Measurements from ENCODE around the gene DDAH2.
A peak's percentile ranks its signal among the peaks of the same experiment; 100 is the strongest.
"Not testable (repeated sequence)": the region's sequence is repeated elsewhere in the genome, so short reads cannot be mapped to it uniquely, and the experiment has no call there.

The DDAH2 gene

DNA sequence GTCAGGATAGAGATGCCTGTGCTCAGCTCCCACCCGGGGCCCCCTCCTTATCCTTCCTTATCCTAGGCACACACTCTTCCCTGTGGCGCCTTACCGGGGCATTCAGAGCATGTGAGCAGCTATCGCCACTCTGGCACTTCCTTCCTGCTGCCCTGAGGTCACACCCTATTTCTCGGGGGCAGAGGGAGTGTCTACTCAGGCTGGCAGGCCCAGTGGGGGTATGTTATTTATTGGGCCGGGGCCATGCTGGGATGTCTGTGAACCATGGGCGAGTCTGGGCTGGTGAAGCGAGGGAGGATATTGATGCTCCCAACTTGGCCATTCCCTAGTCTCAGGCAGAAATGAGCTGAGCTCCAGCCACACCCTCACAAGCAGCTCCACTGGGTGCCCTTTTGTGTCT lies 17.9 kb downstream of the DDAH2 start:
- DNase-seq: no peak

DNA sequence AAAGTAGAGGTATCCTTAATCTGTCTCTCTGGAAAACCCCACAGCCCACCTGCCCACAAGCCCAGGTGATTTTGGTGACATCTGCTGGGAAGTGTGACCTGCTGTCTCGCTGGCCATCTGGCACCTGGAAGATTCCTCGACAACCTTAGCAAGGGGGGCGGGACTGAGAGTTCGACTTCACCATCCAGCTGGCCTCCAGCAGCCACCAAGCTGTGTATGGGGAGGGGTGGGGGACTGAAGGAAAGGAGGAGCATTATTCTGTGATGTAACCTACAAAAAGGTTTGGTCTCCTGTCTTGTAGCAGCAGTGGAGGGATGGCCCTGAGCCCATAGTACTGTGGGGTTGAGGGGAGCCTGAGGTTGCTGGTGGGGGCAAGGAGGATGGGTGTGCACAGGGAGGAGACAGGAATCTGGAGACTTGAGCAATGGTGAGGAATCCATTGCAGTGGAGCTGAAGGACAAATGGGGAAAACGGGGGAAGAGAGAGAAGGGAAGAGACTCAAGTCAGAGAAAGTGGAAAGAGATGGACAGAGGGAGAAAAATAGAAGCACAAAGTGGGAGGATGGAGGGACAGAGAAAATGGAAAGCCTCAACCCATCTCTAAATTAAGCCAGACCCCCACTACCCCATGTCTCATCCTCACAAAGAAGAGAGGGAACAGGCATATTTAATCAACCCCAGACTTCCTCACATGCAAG lies 18.4 kb downstream of the DDAH2 start:
- DNase-seq: no peak

DNA sequence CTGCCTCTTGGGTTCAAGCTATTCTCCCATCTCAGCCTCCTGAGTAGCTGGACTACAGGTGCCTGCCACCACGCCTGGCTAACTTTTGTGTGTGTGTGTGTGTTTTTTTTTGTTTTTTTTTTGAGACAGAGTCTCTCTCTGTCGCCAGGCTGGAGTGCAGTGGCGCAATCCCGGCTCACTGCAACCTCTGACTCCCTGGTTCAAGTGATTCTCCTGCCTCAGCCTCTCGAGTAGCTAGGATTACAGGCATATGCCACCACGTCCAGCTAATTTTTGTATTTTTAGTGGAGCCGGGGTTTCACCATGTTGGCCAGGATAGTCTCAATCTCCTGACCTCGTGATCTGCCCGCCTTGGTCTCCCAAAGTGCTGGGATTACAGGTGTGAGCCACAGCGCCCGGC lies 19.9 kb downstream of the DDAH2 start:
- not testable (repeated sequence) for DNase-seq

DNA sequence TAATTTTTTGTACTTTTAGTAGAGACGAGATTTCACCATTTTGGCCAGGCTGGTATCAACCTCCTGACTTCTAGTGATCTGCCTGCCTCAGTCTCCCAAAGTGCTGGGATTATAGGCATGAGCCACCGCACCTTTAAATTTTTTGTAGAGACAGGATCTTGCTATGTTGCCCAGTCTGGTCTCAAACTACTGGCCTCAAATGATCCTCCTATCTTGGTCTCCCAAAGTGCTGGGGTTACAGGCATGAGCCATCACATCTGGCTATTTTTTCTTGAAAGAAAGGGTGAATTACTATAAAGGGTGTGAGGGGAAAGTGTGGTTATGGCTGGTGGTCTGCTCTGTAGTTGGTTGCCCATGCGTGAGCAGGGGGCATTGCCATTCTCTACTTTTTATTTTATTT lies 20.9 kb downstream of the DDAH2 start:
- no peak for DNase-seq

DNA sequence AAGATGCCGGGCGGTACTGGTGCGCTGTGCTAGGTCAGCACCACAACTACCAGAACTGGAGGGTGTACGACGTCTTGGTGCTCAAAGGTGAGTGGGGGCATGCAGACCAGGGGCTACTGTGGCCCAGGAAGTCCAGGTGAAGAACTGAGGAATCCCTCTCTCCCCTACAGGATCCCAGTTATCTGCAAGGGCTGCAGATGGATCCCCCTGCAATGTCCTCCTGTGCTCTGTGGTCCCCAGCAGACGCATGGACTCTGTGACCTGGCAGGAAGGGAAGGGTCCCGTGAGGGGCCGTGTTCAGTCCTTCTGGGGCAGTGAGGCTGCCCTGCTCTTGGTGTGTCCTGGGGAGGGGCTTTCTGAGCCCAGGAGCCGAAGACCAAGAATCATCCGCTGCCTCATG lies 21.4 kb downstream of the DDAH2 start:
- DNase-seq: no peak

DNA sequence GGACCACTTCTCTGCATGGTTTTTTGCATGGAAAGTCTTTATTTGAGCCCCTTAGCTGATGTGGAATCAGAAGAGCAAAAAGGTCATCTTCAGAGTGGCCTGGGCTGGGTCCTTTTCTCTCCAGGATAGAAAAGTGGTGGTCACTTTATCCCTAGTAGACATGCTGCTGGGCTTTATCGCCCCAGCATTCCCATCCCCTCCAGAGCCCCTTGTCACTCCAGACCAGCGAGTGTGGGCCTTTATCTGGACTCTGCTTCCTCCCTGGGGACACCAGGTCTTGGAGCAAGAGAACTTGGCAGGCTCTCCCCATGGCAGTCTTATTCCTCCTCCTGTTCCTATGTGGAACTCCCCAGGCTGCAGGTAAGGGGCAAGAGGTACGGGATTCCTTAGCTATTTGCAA lies 22.5 kb downstream of the DDAH2 start, which contains the start of gene LY6G6F:
TSS of gene LY6G6F (plus strand) at position 268 of the 400 bp plus-strand sequence. CDS start at position 309, 41 bp downstream.
- no peak for DNase-seq

DNA sequence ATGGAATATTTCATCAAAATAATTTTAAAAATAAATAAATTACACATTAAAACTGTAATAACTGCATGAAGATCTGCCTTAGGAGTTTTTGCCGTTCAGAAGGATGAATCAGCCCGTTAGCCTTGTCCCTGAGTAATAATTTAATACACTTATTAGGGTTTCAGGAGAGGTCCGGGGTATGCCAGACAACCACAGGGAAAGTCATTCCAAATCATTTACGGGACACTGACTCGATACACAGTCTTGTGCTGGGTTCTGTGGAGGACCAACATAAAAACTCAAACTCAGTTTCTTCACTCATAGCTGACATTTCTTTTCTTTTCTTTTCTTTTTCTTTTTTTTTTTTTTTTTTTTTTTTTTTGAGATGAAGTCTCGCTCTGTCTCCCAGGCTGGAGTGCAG lies 23.2 kb downstream of the DDAH2 start:
- no peak for DNase-seq

DNA sequence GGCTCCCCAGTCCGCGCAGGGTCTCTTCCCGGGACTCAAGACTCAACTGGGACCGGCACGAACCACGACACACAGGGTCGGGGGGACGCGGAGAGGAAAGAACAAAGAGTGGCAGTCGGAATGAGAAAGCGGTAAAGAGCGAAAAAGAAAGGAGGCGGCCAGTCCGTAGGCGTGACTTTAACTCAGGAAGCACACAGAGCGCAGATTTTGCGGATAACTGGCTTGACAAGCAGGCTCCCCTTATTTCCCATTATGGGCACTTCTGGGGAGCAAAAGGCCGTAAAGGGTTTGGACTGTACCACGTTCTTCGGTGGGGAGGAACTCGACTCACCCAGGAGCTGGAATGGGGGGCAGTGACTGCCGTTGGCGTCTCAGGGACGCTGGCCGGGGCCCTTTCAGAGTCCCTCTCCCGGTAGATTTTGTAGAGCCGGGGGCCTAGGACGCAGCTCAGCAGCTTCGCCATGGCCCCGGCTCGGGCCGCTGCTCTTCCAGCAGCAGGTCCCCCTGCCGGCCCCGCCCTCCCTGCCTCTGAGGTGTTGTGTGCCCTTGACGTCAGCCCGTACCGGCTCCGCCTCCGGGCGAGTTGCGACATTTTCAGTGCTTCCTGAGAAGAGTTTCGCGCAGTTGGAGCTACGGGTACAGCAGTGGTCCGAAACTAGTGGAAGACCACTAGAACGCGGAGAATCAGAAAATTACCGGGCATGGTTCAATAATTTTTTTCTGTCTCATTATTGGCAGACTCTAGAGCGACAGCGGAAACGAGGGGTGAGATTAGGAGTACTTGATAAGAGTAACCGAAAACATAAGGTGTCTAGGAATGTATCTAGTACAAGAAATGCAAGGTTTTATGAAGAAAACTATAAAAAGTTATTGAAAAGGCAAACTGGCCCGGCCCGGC lies 26.0 kb downstream of the DDAH2 start, which contains the start of gene ABHD16A:
TSS of gene ABHD16A (minus strand) at position 506 of the 898 bp plus-strand sequence. CDS start at position 463, 43 bp downstream.
- peak; percentile 88 for DNase-seq

DNA sequence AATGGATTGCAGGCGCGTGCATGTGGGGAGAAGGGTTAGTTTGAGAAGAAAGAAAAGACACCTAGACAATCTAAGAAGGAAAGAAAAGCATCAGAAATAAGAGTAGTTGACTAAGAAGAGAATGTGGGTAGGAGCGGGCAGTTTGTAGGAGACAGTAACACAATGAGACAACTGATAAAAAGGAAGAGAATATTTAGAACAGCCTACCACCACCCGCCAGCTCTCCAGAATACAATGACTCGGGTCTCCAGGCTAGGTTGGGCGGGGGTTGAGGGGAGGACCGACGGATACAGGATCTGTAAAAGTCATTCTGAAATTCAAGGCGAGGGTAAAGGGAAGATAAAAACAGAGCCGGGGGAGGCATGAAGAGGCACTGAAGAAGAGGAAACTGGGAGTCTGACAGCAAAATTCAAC lies 26.7 kb downstream of the DDAH2 start:
- peak; percentile 23 for DNase-seq

DNA sequence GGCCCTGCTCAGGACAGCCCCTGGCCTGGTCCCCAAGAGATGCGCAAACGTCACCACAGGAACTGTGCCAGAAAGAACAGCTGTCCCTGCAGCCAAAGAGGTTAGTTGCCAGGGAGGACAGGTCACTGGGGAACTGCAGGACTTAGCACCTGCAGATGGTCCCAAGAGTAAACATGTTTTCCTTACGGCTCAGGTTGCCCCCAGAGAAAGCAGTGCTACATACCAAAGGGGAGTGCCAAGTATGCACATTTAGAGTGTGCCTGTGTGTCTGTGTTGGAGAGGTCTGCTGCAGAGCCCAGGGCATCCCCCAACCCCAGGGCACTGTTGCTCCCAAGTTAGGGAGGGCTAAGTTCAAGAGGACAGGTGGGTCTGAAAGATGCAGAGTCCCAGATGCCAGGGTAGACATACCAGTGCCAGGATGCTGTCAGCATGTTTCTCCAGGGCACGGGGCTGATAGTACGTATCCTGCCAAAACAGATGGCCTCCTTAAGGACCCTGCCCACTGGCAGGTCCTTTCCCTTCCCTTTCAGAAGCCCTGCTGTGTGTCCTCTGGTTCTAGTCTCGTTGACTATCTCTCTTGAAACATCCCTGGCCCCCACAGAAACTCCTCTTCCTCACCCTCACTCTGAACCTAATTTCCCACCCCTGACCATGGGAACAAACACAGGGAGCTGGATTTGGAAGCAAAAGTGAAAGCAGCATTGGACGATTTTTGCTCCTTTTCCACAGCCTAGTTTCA lies 27.3 kb downstream of the DDAH2 start:
- peak; percentile 39 for DNase-seq

DNA sequence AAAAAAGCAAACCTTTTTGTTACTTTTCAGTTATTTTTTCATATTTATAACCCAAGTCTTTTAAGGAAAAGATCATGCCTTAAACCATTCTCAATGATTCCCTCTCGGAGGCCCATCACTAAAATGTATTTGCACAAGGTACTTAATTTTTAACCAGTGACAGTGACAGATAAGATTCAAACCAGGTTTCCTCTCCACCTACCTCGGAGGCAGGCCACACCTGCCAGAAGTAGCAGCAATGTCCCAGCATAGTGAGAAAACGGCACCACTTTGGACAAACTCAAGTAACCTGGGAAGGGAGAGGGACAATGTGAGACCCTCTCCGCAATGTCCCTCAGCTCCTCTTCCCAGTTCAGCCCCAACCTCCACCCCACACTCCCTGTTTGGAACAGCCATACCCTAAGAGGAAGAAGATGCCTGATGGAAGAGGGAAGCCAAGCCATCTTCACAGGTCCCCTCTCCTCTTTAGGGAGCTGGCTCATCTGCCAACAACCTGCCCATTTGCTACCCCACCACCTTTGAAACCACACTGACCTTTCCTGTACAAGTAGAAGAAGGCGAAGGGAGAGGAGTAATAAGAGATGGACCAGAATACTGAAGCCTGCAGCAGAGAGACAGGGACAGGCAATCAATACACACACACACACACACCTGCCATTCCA lies 28.2 kb downstream of the DDAH2 start:
- DNase-seq: no peak

DNA sequence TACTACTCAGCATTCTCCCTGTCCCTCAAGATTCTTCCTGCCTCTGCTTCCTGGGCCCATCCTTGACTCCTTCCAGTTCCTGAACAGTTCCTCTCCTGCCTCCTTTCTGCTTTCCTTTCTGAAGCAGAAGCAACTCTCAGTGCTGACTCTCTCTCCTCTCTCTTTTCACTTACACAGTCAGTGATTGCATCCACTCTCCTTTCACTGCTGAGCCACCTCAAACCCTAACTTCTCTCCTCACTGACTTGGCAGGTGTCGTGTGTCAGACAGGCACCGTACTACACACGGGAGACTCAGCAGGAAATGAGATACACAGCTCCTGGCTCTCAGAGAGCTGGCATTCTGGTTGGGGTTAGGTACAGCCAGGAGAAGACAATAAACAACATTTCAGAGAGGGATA lies 31.5 kb downstream of the DDAH2 start:
- peak; percentile 13 for DNase-seq

DNA sequence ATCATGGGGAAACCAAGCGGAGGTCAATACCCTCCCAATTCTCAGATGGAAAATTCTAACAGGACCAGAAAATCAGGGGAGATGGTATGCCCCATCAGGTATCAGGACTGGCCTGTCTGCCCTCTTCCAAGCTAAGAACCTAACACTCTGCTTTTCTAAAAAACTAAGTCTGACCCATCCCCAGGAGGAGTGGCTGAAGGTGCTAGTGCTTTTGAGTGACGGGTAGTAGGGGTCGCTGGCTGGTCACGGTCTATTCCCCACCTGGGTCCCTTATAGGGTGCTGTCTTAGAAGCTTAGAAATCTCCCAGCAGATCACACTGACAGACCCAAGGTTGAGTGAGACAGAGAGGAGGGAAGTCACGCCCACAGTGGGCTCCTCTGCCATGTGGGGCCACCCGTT lies 35.6 kb downstream of the DDAH2 start:
- DNase-seq: no peak

DNA sequence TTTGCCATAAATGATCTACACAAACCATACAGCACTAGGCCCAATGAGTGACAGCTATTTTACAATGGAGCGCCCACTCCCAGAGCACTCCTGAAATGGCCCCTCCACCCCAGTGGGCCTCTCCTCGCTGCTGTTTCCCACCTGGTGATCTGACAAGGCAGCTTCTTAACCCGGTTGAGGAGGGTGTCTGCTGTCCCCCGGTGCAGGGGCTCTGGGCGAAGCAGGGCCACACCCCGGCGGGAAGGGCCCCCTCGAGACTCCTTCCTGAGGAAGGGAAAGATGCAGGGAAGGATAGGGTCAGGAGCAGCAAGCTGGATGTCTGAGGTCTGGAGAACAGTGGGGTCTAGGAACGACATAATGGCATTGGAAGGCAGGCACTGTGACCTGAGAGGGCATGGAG lies 36.2 kb downstream of the DDAH2 start:
- DNase-seq: no peak

DNA sequence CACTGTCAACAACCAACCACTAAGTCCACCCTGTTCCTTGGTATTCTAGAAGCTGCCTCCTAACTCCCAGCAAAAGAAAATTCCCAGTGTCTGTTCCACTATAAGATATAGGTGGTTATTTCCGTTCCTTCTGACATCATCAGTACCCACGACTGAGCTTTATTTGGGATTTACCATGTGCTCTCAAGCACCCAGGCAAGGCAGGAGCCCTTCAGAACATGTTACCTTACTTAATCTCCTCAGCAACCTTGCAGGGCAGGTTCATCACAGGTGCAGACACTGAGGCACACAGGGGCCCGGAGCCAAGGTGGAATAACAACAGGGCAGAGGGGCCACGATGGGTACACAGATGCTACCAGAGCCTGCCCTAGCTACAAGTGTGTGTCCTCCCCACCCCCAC lies 36.7 kb downstream of the DDAH2 start:
- DNase-seq: no peak

DNA sequence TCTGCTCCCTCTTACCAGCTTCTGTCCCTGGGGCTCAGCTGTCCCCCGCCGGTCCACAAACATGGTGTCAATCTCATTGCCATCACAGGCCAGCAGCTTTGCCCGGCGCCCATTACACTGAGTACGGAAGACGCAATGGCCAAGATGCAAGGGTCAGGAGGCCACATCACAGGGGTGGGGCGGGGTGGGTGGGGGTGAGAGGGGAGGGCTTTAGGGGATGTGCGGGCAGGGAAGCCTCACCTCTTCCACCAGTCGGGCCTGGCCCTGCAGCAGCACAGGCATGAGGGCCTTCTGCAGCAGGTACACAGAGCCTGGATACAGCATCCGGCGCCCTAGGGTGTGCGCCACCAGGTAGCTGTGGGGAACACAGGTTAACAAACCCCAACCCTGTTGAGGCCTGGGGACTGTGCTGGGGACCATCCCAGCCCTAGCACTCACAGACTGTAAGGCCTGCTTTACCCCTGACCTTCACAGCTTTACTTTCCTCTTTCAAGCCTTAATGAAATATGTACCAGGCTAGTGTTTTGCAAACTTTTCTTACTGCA lies 37.5 kb downstream of the DDAH2 start:
- no peak for DNase-seq

DNA sequence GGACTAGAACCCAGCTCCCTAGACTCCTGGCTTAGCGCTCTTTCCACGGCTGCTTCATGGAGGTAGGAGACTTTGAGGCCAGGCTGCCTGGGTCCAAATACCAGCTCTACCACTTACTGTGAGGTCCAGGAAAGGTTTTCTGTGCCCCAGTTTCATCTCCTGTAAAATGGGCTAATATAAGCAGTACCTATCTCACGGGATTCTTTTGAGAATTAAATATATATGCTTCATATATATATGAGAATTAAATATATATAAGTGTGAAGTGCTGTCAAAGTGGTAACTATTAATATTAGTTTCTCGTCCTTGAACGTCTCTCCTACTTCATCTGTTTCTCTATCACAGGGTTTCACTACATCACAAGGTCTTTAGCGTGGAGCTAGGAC lies 38.0 kb downstream of the DDAH2 start:
- no peak for DNase-seq

DNA sequence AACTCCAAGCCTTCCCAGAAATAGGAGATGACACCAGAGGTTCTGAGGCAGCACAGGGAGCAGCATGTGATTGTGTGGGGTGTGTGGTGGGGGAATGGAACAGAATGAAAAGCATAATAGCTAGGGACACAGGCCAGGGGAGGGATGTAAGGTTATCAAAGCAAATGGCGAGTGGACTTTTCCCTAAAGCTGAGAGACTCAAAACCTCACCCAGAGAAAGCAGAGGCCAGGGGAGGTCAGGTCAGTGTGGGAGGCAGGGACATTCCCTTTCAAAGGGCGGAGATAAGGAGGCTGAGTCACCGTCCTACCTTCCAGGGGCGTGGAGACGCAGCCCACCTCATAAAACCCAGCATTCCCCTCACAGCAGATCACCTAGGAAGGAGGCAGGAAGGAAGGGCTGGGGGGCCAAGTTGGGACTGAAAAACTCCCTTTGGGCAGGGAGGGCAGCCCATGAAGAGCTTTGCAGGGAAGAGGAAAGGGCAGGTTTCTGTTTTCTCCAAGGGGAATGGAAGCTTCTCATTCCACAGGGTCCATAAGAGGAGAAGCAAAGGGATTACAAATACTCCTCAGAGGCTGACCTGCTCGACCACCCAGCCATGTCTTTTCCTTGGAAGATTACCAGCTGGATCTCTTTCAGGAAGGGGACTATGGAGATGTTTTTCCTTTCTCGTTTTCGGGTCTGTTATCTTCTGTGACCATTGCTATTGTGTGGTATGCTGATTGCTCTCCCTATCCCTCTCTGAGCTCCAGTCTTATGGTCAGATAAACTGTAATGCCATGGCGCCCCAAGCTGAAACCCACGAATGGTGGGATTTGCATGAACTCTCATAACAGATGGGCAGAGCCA lies 38.6 kb downstream of the DDAH2 start:
- no peak for DNase-seq

DNA sequence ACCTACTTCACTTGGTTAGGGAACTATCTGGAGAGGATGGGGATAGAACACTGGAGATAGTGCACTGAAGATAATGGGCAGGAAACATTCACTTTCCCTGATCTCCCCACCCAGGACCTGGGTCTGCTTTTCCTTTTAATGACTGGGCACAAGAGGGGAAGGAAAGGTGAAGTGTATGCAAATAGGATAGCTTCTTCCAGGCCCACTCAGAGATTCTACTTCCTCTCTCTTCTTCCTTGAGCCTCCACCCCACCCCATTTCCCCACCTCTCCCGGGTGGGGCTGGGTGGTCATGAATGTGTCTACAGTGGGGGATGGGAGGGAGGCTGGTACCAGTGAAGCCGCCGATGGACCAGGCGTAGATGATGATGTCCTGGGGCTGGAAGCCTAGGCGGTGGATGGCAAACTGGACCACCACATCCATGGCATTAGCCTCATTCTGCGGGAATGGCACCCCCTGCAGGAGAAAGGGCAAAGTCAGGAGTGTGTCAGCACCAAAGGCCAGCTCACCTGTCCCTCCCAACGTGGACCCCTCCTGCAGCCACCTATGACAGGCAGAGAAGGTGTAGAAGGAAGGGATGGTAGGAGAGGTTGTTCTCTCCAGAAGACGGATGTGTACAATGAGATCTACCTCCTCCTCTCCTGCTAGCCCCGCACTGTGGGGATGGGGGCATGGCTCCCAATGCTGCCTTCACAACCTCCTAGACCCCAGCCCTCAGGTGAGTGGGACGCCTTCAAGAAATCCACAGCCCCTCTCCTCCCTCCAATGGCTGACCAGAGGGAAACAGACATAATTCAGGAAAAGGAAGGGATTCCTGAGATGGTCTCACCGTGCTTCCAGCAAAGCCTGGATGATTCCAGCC lies 39.6 kb downstream of the DDAH2 start:
- no peak for DNase-seq

DNA sequence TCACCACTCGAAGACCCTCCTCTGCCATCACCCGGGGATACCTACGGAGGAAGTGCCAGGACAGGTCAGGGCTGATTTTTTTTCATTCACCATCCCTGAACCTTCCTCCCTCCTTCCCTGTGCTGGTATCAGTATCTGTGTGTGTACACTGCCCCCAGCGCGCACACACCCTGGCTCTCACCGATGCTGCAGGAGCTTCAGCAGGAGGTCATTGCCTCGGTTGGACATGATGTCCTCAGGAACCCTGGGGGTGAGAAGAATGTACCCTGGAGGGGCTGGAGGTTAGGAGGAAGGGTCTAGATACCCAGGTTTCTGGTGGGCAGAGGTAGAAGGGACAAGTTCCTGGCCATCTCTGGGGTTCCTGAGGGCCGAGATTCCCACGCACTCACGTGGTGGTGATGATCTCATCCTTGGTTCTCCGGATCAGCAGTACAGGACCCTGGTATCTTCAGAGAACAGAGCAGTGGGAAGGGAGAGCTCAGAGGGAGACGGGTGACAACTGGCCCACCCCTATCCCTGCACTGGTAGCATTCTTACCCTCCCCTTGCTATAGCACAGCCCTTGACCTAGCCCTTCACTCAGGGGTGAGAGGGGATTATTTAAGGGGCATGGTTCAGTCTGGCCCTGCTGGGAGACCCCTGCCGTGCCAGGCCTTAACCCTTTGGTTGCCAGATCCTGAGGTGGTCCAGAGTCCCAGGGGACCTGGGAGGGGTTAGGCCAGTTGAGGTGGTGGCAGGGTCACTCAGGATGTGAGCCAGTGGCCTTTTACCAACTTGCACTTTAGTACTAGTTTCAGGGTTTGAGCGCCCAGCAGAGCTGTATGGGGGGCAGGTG lies 41.0 kb downstream of the DDAH2 start:
- DNase-seq: no peak

Data from NCI-H2029 treated with DMSO at 0.1 percent for 48 hours (cell line).